ENCODE measurements around the gene ING4.
A peak's percentile ranks its signal among the peaks of the same experiment; 100 is the strongest.

ING4 gene

GRCh38 chr12:6652391-6652790 lies 10.5 kb downstream of the ING4 start:
- no peak overlapping the region for H3K27ac ChIP-seq (replicated peaks)
- H3K27me3 ChIP-seq (ENCODE audit: insufficient read depth, poor library complexity, severe bottlenecking): no peaks in the 10 kb centered on the region
- TF ChIP-seq GABPA (IDR thresholded peaks at IDR 0.05; ENCODE audit: low read depth) (no peak), SPI1 (IDR thresholded peaks at IDR 0.05; ENCODE audit: borderline replicate concordance, low read depth) (no peak), POLR2AphosphoS5 (IDR thresholded peaks at IDR 0.05; ENCODE audit: low read depth) (no peak), CTCF (IDR thresholded peaks at IDR 0.05; ENCODE audit: insufficient read depth, low read length) (no peak), REST (IDR thresholded peaks at IDR 0.05; ENCODE audit: insufficient replicate concordance, low read depth) (no peak)
- DNase-seq (ENCODE audit: low read depth in 1 of 2, low spot score in 1 of 2): no peak
- no peak overlapping the region for H3K4me3 ChIP-seq (replicated peaks; ENCODE audit: insufficient read depth, low read length)

DNA sequence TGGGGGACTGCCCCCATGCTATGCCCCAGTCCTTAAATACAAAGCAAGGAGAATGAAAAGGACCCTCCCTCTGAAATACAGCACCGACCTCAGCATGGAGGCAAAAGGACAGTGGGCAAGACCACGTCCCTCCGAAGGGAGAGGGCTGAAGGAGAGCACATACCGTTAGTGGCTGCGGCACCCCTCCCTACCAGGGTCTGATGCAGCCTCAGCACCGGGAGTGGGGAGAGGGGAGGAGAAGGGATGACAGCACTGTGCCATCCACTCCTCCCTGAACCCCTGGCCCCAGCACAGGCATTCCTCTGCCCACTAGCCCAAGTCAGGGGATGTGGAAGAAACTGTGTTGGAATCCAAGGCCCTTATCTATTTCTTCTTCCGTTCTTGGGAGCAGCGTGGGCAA lies 12.1 kb downstream of the ING4 start:
- no peak for DNase-seq (ENCODE audit: low read depth in 1 of 2, low spot score in 1 of 2)
- TF ChIP-seq REST (IDR thresholded peaks at IDR 0.05; ENCODE audit: insufficient replicate concordance, low read depth) (no peak), POLR2AphosphoS5 (IDR thresholded peaks at IDR 0.05; ENCODE audit: low read depth) (no peak), GABPA (IDR thresholded peaks at IDR 0.05; ENCODE audit: low read depth) (no peak), SPI1 (IDR thresholded peaks at IDR 0.05; ENCODE audit: borderline replicate concordance, low read depth) (no peak)
- H3K4me3 ChIP-seq (replicated peaks; ENCODE audit: insufficient read depth, low read length): no peak overlapping the region
- no peaks in the 10 kb centered on the region for H3K27me3 ChIP-seq (ENCODE audit: insufficient read depth, poor library complexity, severe bottlenecking)
- no peak overlapping the region for H3K27ac ChIP-seq (replicated peaks)

DNA sequence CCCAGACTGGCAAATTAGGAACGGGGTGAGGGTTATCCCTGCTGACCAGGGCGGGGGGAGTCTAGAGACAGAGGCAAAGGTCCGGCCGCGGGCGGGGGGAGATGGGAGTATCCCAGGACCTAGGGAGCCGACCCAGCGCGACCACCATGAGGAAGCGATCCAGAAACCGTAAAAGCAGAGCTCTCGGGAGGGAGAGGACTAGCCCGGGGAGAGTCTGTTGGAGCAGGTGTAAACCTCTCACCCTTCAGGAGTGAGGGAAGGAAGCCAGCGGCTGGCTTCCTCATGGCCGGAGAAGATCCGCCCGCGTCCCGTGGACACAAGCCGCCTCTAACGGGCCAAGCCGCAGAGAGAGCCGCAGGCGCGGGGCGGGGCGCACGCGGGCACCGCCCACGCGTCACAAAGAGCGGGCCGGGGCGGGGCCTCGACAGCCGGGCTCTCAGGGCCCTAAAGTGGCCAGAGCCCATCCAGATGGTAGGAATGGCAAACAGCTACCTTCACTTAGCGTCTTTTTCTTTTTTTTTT lies 15.8 kb downstream of the ING4 start, which contains the start of gene ACRBP:
ACRBP (minus strand) TSS at position 350 of the 522 bp plus-strand sequence; CDS start at position 284, 66 bp downstream.
- Histone ChIP-seq H3K27me3 (ENCODE audit: insufficient read depth, poor library complexity, severe bottlenecking) (no peaks in the 10 kb centered on the region), H3K27ac (replicated peaks) (peak within 1 kb of the TSS; percentile 74), H3K4me3 (replicated peaks; ENCODE audit: insufficient read depth, low read length) (peak within 1 kb of the TSS; percentile 46)
- TF ChIP-seq REST (IDR thresholded peaks at IDR 0.05; ENCODE audit: insufficient replicate concordance, low read depth): peak; percentile 43
- TF ChIP-seq SPI1 (IDR thresholded peaks at IDR 0.05; ENCODE audit: borderline replicate concordance, low read depth): peak; percentile 30; the same call in 1 of the 2 replicates
- TF ChIP-seq GABPA (IDR thresholded peaks at IDR 0.05; ENCODE audit: low read depth): no peak
- TF ChIP-seq CTCF (IDR thresholded peaks at IDR 0.05; ENCODE audit: insufficient read depth, low read length): no peak
- peak; percentile 81 for TF ChIP-seq POLR2AphosphoS5 (IDR thresholded peaks at IDR 0.05; ENCODE audit: low read depth)
- peak; percentile 80 to 82 for DNase-seq (ENCODE audit: low read depth in 1 of 2, low spot score in 1 of 2)

Data from HL-60 (cell line).